ENCODE data around the gene IGFBP6.

IGFBP6 gene, protein sequence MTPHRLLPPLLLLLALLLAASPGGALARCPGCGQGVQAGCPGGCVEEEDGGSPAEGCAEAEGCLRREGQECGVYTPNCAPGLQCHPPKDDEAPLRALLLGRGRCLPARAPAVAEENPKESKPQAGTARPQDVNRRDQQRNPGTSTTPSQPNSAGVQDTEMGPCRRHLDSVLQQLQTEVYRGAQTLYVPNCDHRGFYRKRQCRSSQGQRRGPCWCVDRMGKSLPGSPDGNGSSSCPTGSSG

DNA sequence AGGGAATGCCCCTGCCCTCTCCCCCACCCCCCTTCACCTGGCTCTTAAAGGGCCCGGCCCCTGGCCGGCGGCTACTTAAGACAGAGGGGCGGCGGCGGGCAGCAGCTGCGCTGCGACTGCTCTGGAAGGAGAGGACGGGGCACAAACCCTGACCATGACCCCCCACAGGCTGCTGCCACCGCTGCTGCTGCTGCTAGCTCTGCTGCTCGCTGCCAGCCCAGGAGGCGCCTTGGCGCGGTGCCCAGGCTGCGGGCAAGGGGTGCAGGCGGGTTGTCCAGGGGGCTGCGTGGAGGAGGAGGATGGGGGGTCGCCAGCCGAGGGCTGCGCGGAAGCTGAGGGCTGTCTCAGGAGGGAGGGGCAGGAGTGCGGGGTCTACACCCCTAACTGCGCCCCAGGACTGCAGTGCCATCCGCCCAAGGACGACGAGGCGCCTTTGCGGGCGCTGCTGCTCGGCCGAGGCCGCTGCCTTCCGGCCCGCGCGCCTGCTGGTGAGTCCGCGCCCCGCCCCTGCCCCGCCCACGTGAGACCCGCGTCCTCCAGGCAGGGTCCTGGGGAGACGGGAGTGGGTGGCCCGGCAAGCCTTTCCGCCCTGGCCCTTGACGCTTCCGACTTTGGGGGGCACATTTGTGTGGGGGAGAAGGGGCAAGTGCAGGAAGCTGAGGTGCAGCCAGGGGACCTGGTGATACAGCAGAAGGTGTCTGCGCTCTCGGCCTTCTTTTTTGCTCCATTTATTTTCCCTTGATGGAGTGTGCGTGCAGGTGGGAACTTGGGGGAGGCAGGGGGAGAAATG, at the start of gene IGFBP6:
IGFBP6 (plus strand) TSS at position 104 of the 790 bp plus-strand sequence; CDS start at position 155, 51 bp downstream.
- DNase-seq: peak; percentile 54

DNA sequence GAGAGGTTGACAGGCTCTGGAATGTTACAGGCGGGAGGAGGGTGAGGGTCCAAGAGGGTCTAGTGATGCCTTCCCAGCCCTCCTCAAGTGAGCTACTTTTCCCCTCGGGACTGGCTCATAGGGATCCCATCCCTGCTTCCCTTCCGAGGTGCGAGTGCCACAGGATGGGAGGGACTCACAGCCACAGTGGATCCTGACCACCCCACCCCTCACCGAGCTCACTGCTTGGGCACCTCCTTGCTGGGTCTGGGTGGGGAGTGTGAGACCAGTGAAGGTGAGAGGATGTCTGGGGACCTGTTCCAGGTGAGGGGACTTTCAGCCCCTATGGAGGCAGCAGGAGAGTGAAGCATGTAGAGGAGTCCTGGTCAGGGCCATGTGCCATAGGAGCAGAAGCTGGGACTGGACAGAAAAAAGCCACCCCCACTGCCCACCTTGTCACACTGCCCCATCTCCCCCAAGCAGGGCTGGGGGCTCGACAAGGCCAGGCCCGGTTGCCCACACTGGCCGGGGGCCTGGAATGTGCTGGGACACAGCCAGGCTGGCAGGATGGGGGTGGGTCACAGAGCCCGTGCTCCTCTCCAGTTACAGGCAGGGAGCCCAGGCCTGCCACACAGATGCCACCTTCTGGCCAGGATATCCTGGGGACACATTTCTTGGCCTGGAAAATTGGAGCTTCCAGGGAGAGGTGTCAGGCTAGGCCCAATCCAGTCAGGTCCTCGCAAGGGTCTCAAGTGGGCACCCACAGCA, 49.3 kb upstream of the IGFBP6 start:
- DNase-seq: no peak

DNA sequence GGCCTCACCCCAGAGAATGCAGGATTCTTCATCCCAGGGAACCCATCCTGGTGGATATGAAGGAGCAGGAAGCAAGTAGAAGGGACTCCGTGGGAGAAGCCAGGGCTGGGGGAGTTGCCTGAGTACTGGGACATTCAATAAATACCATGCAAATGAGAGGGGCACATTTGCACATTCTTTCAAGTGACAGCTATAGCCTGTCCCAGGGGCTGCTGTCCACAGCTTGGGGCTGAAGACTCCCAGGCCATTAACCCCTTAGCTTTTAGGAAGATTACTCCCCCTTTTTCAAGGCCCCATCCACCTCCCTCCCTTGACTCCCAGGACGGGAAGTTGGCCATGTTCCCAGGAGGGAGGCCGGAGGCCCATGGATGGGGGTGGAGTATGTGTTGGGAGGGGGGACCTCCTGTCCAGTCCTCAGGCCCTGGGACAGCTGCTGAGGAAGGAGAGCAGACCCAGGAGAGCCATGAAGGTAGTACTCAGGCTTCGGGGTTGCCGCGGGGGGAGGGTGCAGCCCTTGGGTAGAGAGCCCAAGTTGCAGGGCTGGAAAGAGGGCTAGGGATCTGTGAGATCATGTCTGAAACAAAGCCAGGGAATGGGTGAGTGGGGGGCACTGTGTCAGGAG, 48.6 kb upstream of the IGFBP6 start:
- no peak for DNase-seq

DNA sequence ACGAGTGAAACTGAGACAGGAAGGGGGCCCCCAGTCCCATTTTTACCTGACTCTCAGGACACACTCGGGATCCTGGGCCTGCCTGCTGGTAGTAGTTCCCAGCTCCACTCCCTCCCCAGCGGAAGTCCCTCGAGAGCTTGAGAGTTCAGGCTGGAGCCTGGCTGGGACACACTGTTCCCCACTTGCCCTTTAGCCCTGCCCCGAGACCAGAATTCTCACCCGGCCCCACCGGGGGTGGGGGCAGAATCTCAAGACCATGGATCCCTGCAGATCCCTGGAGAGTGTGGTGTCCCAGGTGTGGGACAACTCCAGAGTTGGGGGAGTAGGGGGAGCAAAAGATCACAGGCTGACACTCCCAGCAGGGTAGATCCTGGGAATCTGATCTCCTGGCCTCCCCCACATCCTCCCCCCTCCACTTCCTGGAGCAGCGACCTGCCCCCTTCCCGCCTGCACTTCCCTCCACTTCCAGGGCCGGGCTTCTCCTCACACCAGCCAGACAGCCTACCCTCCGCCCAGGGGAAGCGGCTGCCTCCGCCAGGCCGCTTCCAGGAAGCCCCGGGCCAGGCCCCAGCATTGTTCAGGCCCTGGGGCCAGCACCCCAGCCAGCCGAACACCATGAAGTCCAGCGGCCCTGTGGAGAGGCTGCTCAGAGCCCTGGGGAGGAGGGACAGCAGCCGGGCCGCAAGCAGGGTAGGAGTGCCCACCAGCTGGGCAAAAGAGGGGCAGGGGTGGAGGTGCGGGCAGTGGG, 47.7 kb upstream of the IGFBP6 start, which contains the start of gene TNS2:
TNS2 (plus strand) TSS at position 495 of the 748 bp plus-strand sequence; CDS start at position 616, 121 bp downstream.
- DNase-seq: no peak

DNA sequence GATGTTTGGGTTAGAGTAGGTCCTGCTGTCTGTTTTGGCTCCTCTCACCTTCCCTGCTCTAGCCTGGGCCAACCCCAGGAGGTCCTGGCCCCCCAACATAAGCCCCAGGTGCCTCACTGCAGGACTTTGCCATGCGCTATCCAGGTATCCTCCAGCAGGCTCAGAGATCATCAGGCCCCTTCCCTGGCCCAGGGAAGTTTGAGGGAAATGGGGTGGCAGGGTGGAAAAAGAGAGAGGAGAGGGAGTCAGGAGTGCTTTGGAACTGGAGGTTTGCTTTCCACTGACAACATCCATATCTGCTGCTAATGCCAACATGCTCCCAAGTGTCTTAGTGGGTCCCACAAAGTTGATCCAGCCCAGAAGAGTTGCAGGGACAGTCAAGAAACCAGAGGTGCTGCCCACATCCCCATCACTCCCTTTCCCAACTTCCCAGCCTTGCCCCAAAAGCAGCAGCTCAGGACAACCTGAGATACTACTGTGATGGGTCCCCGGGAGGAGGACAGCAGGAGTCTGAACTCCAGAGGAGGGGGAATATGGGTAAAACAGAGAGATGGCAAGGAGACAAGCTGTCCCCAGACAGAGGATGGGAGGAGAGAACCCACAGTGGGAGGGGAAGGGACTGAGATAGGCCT, 46.9 kb upstream of the IGFBP6 start:
- DNase-seq: no peak

DNA sequence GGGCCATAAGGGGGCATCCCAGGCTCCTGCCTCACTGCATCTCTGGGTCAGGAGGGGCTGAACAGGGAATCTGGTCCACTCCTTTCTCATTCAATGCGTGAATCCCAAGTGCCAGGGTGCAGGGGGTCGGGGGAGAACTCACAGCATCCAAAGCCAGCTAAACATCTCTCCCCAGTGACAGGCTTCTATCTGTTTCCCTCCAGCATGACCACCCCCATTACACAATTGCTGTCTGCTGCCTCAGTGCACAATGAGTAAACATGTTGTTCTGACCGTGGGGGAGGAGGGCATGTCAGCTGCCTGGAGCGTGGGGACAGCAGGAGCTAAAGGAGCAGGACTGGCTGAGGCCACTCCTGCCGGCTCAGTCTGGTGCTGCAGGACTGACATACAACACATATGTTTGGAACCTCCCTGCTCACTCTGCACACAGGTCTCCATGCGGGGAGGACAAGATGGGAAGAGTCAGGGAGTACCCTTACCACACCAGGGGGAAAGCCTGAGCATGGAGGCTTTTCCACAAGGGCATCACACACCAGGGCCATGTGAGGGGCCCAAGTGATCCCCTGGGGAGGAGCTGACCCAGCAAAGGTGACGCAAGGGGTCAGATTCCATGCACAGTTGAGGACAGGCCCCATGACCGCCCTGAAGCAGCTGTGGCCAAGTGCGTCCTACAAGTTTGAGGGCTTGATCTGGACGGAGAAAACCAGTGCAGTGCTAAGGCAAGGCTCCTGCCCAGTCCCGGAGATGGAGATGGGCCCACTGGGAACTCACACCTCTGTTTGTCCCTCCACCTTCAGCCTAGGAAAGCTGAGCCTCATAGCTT, 46.2 kb upstream of the IGFBP6 start:
- DNase-seq: no peak

DNA sequence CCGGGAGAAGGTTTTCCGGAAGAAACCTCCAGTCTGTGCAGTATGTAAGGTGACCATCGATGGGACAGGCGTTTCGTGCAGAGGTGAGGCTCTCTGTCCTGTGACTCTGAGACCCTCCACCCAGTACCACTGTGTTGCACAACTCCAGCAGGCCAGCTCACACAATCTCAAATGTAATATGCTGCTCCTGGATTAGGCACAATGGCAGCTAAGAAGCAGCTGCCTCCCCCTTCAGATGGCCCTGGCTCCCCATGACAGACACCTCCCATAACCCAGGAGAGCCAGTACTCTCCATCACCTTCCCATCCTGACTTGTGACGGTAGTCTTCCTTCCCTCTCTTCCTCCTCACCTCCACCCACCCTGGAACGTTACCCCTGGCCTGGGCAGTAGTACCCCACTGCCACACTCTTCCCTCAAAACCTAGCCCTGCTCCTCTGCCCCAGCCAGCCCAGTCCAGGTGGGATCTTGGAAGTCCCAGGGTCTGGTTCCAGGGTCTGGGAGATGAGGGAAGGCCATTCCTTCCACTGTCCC, 45.5 kb upstream of the IGFBP6 start:
- DNase-seq: no peak

DNA sequence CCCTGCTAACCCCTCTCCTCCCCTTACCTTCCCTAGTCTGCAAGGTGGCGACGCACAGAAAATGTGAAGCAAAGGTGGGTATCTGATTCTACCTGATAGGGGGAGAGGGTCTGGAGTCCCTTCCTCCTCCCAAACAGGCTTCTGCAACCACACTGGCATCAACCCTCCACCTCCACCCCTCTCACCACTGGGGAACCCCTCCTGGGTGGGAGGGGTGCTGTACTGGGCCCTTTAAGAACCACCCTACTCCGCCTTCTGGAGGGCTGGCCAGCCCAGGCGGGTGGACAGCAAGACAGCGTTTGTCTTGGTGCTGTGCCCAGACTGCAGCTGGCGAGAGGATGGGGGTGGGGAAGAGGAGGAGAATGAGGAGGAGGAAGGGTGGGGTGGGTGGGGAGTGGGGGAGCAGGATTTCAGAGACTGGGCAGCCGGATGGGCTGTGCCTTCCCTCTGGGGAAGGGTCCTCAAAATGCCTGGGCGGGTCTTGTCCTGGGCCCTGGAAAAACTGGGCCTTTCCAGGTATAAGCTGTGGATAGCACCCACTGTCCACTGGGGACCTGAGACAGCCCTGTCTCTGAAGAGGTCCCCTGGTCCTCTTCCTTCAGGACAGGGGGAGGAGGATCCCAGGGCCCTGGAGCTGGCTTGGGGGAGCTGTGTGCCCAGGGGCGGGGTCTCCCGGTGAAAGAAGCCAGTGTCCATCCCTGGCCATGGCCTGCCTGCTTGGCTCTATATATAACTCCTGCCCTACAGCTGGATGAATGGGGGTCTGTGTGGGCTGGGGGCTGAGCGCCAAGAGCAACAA, 44.8 kb upstream of the IGFBP6 start:
- no peak for DNase-seq

DNA sequence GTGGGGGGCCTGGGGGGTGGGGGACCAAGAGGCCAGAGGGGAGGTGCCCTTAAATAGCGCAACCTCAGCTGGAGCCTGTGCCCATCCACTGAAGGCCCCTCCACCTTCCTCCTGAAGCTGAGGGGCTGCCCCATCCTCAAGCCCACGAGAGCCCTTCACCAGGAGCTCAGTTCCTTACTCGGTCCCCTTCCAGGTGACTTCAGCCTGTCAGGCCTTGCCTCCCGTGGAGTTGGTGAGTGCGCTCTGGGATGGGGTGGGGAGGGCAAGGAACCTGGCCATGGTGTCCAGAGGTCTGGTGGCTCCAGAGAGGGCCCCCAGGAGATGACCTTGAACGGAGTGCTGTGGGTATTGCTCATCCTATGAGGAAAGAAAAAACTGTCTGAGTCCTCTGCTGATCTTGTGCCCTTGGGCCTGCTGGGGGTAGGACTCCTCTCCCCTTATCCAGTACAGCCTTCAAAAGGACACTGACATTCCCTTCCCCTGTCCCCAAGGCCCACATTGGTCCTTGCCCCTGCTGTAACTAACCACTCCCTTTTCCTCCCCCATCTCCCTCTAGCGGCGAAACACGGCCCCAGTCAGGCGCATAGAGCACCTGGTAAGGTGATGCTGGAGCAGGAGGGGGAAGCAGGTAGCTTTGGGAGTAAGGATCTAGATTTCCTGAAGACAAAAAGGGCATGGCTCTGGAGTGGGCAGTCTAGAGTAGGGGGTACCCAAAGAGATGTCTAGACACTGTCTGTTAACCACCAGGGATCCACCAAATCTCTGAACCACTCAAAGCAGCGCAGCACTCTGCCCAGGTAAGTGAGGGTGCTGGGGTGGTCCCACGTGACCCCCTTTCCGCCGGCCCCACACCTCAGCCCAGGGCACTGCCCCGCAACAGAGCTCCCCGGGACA, 44.0 kb upstream of the IGFBP6 start:
- peak; percentile 67 for DNase-seq

DNA sequence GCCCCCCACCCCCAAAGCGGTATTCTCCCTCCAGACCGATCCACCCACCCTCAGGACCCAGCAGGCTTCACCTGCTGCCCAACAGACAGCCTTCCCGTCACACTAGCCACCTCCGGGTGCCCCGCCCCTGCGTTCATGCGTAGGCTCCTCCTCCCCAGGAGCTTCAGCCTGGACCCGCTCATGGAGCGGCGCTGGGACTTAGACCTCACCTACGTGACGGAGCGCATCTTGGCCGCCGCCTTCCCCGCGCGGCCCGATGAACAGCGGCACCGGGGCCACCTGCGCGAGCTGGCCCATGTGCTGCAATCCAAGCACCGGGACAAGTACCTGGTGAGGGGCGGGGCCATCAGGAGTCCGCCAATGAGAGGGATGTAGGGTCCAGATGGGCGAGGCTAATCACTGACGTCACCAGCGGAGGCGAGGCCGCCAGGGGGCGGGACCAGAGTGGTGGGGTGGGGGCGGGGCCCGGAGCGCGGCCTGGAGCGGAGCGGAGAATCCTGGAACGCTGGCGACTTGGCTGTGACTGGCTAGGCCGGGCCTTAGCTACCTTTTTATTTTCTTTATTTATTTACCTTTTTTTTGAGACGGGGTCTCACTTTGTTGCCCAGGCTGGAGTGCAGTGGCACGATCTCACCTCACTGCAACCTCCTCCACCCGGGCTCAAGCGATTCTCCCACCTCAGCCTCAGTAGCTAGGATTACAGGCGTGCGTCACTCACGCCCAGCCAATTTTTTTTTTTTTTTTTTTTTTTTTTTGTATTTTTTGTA, 43.2 kb upstream of the IGFBP6 start:
- peak; percentile 95 for DNase-seq

DNA sequence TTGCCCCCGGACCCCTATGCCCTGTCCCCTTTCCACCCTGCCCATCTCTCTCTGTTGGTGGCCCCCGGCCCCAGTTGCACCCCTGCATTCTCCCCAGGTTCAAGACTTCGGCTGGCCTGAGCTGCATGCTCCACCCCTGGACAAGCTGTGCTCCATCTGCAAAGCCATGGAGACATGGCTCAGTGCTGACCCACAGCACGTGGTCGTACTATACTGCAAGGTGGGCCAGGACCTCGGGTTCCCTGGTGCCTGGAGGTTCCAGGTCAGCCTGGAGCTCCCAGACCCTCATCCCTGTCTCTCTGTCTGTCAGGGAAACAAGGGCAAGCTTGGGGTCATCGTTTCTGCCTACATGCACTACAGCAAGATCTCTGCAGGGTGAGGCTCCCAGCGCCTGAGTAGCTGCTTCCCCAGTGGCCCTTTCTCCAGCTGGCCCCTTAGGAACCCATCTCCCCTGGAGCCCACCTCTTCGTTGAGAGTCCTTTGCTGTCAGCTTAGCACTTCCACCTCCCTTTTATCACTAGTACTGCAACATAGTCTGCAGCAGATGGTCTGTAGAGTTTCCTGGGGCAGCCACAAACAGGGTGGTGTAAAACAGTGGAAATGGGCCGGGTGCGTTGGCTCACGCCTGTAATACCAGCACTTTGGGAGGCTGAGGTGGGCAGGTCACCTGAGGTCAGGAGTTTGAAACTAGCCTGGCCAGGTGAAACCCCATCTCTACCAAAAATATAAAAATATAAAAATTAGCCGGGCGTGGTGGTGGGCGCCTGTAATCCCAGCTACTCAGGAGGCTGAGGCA, 41.8 kb upstream of the IGFBP6 start:
- DNase-seq: no peak

DNA sequence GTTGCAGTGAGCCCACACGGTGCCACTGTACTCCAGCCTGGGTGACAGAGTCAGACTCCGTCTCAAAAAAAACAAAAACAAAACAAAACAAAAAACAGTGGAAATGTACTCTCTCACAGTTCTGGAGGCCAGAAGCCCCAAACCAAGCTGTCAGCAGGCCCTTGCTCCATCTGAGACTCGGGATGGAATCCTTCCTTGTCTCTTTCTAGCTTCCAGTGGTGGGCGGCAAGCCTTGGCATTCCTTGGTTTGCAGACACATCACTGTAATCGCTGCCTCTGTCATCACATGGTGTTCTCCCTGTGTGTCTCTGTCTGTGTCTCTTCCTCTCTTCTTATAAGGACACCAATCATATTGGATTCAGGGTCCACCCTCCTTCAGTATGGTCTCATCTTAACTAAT, 41.2 kb upstream of the IGFBP6 start:
- no peak for DNase-seq

DNA sequence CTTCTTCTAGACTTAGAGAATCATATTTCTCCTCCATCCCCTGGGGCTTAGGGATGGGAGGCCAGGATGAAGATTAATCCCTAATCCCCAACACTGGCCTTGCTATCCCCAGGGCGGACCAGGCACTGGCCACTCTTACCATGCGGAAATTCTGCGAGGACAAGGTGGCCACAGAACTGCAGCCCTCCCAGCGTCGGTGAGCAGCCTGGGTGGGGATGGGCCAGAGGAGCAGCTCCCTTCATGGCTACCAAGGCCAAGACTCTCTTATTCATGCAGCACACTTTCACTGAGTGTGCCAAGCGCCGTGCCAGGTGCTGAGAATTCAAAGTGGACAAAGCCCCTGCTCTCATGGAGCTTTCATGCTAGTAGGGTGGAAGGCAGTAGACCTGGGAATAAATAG, 40.6 kb upstream of the IGFBP6 start:
- DNase-seq: no peak

DNA sequence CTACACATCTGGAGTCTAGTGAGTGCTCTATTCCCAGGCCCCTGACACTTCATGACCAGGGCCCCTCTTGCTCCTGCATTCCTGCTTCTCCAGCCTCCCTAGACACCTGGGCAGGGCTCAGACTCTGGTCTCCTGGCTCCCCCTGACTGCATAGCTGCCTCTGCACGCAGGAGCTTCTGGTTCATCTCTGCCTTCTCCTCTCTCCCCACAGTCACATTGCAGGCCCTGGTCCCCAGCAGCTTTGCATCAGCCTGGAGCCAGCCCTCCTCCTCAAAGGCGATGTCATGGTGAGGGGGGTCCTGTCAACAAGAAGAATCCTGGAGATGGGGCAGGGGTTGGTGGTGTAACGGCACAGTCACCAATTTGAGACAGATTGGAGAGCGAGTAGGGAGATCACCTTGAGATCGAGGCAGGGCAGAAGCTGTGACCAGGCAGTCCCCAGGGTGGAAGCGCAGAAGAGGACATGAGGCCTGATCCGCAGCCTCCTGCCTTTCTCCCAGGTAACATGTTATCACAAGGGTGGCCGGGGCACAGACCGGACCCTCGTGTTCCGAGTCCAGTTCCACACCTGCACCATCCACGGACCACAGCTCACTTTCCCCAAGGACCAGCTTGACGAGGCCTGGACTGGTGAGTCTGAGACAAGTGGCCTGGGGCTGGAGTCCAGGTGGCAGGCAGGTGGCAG, 39.5 kb upstream of the IGFBP6 start:
- no peak for DNase-seq

DNA sequence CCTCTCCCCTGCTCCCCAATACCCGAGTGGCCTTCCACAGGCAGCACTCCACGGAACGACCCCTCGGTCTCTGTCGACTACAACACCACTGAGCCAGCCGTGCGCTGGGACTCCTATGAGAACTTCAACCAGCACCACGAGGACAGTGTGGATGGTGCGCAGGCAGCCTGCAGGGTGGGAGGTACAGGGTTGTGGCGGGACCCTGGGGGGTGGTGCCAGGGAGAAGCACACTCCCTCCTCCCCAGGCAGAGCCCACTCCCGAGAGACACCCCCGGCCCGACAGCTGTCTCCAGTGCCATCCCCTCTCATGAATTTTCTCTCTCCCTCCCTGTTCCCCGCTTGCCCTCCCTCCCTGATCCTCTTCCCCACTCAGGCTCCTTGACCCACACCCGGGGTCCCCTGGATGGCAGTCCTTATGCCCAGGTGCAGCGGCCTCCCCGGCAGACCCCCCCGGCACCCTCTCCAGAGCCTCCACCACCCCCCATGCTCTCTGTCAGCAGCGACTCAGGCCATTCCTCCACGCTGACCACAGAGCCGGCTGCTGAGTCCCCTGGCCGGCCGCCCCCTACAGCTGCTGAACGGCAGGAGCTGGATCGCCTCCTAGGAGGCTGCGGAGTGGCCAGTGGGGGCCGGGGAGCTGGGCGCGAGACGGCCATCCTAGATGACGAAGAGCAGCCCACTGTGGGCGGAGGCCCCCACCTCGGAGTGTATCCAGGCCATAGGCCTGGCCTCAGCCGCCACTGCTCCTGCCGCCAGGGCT, 38.6 kb upstream of the IGFBP6 start:
- no peak for DNase-seq
